ENCODE results near the gene IQGAP2. TPM values are rescaled to one million over a fixed set of nuclear protein-coding genes. Genes with fewer than 3 reads are reported as not detected.
A peak's percentile ranks its signal among the peaks of the same experiment; 100 is the strongest.

Gene IQGAP2
- total RNA-seq, 1 donor from 2014 or later: 4.0 TPM

- no peak for DNase-seq (ENCODE audit: low read depth)
- H3K36me3 ChIP-seq (ENCODE audit: control insufficient read depth, insufficient read depth, low read length): no peaks in the 10 kb centered on the region
- no peaks in the 10 kb centered on the region for H3K27me3 ChIP-seq (ENCODE audit: control insufficient read depth, insufficient read depth, low read length)
- TF ChIP-seq, protein P1, sequence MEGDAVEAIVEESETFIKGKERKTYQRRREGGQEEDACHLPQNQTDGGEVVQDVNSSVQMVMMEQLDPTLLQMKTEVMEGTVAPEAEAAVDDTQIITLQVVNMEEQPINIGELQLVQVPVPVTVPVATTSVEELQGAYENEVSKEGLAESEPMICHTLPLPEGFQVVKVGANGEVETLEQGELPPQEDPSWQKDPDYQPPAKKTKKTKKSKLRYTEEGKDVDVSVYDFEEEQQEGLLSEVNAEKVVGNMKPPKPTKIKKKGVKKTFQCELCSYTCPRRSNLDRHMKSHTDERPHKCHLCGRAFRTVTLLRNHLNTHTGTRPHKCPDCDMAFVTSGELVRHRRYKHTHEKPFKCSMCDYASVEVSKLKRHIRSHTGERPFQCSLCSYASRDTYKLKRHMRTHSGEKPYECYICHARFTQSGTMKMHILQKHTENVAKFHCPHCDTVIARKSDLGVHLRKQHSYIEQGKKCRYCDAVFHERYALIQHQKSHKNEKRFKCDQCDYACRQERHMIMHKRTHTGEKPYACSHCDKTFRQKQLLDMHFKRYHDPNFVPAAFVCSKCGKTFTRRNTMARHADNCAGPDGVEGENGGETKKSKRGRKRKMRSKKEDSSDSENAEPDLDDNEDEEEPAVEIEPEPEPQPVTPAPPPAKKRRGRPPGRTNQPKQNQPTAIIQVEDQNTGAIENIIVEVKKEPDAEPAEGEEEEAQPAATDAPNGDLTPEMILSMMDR (IDR thresholded peaks at IDR 0.05; ENCODE audit: insufficient read depth, low read length, poor library complexity, severe bottlenecking): peak; percentile 72
- H3K4me3 ChIP-seq (ENCODE audit: low read depth, low read length): no peak overlapping the region
These were observed 141.3 kb downstream of the IQGAP2 start for GRCh38 chr5:76544268-76544926.

DNA sequence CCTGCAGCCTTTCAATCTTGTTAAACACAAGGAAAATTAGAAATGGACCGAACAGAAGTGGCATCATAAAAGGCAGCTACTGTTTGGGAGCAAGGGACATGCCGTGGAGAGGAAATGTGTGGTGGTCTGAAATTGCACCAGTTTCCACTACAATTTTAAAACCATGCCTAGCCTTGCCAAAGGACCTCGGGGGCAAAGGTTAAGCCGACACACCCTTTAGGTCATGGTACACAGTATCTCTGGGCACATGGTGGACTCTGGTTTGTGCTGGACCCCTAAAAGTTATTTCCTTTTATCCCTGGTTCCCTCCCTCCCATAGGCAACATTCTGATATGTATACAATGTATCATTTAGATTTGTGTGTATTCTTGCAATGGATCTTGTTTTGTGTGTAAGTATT lies 142.1 kb downstream of the IQGAP2 start:
- Histone ChIP-seq H3K27me3 (ENCODE audit: control insufficient read depth, insufficient read depth, low read length) (no peaks in the 10 kb centered on the region), H3K4me3 (ENCODE audit: low read depth, low read length) (no peak overlapping the region), H3K36me3 (ENCODE audit: control insufficient read depth, insufficient read depth, low read length) (no peaks in the 10 kb centered on the region)
- TF ChIP-seq, protein P1 (IDR thresholded peaks at IDR 0.05; ENCODE audit: insufficient read depth, low read length, poor library complexity, severe bottlenecking): no peak
- DNase-seq (ENCODE audit: low read depth): no peak

GRCh38 chr5:76546497-76547102 lies 143.5 kb downstream of the IQGAP2 start:
- H3K4me3 ChIP-seq (ENCODE audit: low read depth, low read length): no peak overlapping the region
- no peaks in the 10 kb centered on the region for H3K27me3 ChIP-seq (ENCODE audit: control insufficient read depth, insufficient read depth, low read length)
- no peak for DNase-seq (ENCODE audit: low read depth)
- TF ChIP-seq, protein P1 (IDR thresholded peaks at IDR 0.05; ENCODE audit: insufficient read depth, low read length, poor library complexity, severe bottlenecking): no peak
- H3K36me3 ChIP-seq (ENCODE audit: control insufficient read depth, insufficient read depth, low read length): no peaks in the 10 kb centered on the region

- H3K27me3 ChIP-seq (ENCODE audit: control insufficient read depth, insufficient read depth, low read length): no peaks in the 10 kb centered on the region
- no peaks in the 10 kb centered on the region for H3K36me3 ChIP-seq (ENCODE audit: control insufficient read depth, insufficient read depth, low read length)
- H3K4me3 ChIP-seq (ENCODE audit: low read depth, low read length): no peak overlapping the region
- TF ChIP-seq, protein P1 (IDR thresholded peaks at IDR 0.05; ENCODE audit: insufficient read depth, low read length, poor library complexity, severe bottlenecking): no peak
- no peak for DNase-seq (ENCODE audit: low read depth)
These were observed 144.3 kb downstream of the IQGAP2 start for GRCh38 chr5:76547242-76547890.

DNA sequence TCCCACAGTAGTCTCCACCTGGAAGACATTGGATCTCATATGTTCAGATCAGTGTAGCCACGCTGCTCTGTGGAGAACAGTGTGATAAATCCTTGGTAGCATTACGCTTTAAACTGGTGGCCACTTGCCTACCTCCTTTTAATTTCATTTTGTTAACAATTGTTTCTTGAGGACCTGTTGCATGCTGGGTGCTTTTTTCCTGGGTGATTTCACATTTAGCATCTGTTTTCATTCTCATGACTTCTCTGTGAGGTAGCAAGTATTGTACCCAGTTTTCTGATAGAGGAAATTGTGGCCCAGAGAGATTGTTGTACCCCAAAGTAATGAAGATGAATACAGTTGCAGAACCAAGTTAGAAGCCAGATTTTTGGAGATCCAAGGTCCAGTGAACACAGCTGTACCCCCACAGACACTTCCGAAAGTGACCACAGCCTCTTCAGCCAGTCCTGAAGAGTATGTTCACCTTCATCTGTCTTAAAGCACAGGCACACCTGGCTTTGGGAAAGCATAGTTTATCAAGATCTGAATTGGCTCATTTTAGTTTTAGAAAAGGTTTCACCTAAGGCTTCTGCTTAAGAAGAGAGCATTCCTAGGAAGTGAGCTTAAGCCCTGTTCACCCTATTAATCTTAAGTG lies 144.9 kb downstream of the IQGAP2 start:
- H3K36me3 ChIP-seq (ENCODE audit: control insufficient read depth, insufficient read depth, low read length): no peaks in the 10 kb centered on the region
- TF ChIP-seq, protein P1 (IDR thresholded peaks at IDR 0.05; ENCODE audit: insufficient read depth, low read length, poor library complexity, severe bottlenecking): no peak
- H3K4me3 ChIP-seq (ENCODE audit: low read depth, low read length): no peak overlapping the region
- no peak for DNase-seq (ENCODE audit: low read depth)
- no peaks in the 10 kb centered on the region for H3K27me3 ChIP-seq (ENCODE audit: control insufficient read depth, insufficient read depth, low read length)

Data from kidney epithelial cell (primary cell).